H1 (cell line): ENCODE data around the gene DPP3. TPM values are rescaled to one million over a fixed set of nuclear protein-coding genes. Genes with fewer than 3 reads are reported as not detected.

ENCODE experiments used
- polyA plus RNA-seq, 7 experiments: library from polyadenylated mRNA; depleted of rRNA in 3 of 7; stranded (reverse) in 5 of 7; unstranded in 2 of 7; fragments of >200 nt in 5 of 7; fragments of 200-250 nt in 2 of 7; gene quantifications; 1 replicate in 5 of 7; 2 replicates in 1 of 7; 4 replicates in 1 of 7; pipeline versions ENCODE4 v1.2.1 to v1.2.3, GENCODE V29; 2011 to 2013; ENCODE audit warnings: missing spikeins in 2 of 7, mixed read lengths in 2 of 7
- total RNA-seq: library from RNA; stranded (reverse); fragmentation: NEBNext Ultra II Directional; extraction: Animal tissue kit (Norgen Biotek cat#: 25700); gene quantifications from 2 replicates; pipeline ENCODE4 v1.2.1, GENCODE V29; 2021
- TF ChIP-seq, protein P1 (sequence below): IDR thresholded peaks from 2 replicates; pipeline ENCODE4 v1.6.1; 2011; ENCODE audit warnings: low read length, improper control_type of control experiment

DPP3 gene
- total and polyA plus RNA-seq, 2 of the 8 experiments (the other 6 are each of a cell fraction or from before 2014, with no cell fraction given), result 75.1 to 82.7 TPM

DNA sequence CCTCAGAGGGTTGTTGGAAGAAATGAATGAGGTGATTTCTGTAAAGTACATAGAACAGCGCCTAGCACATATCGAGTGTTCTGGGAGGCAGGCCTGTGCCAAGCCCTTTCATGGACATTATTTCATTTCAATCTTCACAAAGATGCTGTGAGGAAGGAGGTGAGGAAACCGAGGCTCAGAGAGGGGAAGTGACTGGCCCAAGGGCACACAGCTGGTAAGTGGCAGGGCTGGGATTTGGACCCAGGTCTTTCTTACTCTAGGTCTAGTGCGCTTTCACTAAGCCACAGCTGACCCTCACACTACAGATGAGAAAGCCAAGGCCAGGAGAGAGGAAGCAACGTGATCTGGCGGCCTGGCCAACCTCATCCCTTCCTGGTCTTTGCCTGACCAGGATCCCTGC lies 11.5 kb upstream of the DPP3 start (continued):
- TF ChIP-seq, protein P1, sequence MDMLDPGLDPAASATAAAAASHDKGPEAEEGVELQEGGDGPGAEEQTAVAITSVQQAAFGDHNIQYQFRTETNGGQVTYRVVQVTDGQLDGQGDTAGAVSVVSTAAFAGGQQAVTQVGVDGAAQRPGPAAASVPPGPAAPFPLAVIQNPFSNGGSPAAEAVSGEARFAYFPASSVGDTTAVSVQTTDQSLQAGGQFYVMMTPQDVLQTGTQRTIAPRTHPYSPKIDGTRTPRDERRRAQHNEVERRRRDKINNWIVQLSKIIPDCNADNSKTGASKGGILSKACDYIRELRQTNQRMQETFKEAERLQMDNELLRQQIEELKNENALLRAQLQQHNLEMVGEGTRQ, result no peak
